Measurements from ENCODE around the gene KLHL11. TPM values are rescaled to one million over a fixed set of nuclear protein-coding genes. Genes with fewer than 3 reads are reported as not detected.

Gene KLHL11, protein sequence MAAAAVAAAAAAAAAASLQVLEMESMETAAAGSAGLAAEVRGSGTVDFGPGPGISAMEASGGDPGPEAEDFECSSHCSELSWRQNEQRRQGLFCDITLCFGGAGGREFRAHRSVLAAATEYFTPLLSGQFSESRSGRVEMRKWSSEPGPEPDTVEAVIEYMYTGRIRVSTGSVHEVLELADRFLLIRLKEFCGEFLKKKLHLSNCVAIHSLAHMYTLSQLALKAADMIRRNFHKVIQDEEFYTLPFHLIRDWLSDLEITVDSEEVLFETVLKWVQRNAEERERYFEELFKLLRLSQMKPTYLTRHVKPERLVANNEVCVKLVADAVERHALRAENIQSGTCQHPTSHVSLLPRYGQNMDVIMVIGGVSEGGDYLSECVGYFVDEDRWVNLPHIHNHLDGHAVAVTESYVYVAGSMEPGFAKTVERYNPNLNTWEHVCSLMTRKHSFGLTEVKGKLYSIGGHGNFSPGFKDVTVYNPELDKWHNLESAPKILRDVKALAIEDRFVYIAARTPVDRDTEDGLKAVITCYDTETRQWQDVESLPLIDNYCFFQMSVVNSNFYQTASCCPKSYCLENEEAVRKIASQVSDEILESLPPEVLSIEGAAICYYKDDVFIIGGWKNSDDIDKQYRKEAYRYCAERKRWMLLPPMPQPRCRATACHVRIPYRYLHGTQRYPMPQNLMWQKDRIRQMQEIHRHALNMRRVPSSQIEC
- 31.5 TPM for total RNA-seq (ENCODE audit: insufficient read depth, low replicate concordance)

DNA sequence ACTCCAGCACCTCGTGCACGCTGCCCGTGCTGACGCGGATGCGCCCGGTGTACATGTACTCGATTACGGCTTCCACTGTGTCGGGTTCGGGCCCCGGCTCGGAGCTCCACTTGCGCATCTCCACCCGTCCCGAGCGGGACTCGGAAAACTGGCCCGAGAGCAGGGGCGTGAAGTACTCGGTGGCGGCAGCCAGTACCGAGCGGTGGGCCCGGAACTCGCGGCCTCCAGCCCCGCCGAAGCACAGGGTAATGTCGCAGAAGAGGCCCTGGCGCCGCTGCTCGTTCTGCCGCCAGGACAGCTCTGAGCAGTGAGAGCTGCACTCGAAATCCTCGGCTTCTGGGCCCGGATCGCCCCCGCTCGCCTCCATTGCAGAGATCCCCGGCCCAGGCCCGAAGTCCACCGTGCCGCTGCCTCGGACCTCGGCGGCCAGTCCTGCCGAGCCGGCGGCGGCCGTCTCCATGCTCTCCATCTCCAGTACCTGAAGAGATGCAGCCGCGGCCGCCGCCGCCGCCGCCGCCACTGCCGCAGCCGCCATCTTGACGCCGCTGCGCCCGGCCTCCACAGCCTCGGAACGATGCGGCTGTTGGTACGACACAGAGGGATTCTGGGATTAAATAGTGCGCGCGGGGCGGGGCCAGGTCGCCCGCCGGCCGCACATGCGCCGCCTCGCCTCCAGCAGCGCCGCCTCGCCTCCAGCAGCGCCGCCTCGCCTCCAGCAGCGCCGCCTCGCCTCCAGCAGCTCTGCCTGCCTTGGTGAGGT is at the start of gene KLHL11:
TSS of gene KLHL11 (minus strand) at position 588 of the 760 bp plus-strand sequence. CDS start at position 535, 53 bp downstream.
- peak; percentile 93 for DNase-seq (ENCODE audit: low spot score)

DNA sequence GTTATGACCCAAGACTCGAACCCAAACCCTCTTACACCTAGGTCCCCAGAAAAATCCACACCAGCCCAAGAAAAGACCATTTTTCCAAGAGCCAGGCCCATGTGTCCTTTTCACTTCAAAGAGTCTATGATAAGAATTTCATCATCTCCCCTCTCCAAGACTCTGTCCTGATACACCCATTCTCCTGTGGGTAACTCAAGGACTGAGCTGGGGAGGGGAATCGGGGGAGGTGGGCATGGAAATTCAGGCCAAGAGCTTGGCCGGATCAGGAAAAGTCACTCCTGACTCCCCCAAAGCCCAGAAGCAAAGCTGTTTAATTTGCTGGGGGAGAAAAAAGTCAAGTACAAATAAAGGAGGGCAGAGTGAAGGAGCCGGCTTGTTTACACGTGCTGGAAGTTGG is 49.8 kb upstream of the KLHL11 start:
- DNase-seq (ENCODE audit: low spot score): no peak

DNA sequence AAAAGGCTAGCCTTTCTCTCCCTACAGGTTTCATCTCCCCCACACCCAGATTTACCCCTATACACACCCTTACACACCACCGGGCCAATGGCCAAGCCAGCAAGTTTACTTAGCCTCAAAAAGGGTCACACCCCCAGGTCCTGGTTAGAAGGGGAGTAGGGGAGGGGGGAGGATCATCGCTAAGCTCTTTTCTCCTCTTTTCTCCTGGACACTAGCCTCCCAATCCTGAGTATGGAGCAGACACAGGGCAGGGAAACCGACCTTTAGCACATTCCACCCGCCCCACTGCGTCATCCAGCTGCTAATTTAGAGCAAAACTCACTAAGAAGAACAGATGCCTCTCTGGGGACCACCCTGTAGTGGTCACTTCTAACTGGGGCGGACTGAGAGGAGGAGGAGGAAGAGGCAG is 49.1 kb upstream of the KLHL11 start:
- no peak for DNase-seq (ENCODE audit: low spot score)

GRCh38 chr17:41913798-41914197 is 48.6 kb upstream of the KLHL11 start:
- DNase-seq (ENCODE audit: low spot score): no peak

- DNase-seq (ENCODE audit: low spot score): no peak
These were observed 47.7 kb upstream of the KLHL11 start for GRCh38 chr17:41912925-41913324.

GRCh38 chr17:41910701-41911391 is 45.6 kb upstream of the KLHL11 start:
- DNase-seq (ENCODE audit: low spot score): no peak

- no peak for DNase-seq (ENCODE audit: low spot score)
These were observed 43.9 kb upstream of the KLHL11 start for GRCh38 chr17:41909088-41909487.

DNA sequence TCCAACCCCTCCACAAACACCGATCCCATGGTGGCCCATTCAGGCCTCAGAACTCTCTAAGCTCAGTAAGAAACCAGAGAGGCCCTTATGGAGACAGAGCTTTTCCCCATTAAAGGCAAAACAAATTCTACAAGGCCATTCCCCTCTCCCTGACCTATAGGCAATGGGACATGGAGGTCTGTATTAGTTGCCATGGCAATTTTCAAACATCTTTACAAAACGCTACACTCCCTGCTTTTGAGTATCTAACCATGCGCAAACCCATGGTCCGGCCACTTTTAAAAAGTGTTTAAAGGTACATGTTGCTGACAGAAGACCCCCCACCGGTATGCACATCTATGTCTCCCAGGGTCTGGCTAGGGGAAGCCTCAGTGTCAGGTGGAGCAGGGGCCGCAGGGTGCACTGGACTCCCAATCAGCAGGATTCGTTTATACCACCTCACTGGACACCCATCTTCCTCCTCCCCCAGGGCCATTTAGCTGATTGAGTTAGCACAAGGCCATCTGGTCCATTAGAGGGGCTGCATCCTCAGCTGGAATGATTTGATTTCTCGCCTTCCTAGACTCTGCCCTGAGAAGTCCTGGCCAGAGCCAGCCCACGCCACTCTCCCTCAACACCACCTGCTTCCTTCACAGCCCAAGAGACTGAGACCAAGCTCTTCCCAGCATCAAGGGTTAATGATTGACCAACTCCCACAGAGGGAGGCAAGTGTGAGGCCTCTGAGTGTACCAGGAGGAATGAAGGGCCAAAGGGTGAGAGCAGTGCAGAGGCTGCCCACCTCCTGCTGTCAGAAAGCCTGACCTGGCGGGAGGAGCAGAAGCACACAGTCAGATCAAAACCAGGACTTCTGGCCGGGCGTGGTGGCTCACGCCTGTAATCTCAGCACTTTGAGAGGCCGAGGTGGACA is 42.7 kb upstream of the KLHL11 start:
- DNase-seq (ENCODE audit: low spot score): no peak

GRCh38 chr17:41907185-41907556 is 41.9 kb upstream of the KLHL11 start:
- DNase-seq (ENCODE audit: low spot score): no peak

DNA sequence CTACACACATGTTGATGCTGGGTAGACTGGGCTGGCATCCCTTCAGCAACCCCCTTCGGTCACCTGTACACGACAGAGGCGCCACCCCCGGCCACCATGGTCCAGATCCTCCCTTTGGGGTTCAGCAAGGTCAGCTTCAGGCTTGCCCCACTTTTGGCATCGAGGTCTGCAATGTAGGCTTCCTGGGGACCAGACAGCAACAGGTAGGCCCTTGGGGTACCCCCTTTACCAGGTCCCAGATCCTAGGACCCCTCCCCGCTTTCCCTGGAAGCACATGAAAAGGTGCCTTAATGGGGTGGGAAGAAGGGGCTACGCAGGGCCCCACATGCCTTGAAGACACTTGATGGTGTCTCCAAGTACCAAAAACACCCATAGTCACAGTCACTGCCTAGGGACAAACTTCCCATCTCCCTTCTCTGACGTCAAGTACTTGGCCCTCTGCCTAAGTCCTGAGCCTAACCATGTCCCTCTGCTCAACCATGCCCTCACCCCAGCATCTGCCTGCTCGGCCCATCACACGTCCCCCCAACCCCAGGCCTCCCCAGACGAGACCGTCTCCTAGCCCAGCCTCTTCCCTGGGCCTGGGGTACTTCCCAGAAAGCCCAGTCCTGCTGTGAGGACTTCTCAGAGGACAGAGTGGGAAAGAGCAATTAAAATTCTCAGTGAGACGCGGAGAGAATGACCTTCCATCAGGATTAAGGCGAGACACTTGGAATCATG is 41.4 kb upstream of the KLHL11 start:
- DNase-seq (ENCODE audit: low spot score): no peak

GRCh38 chr17:41905172-41905571 is 39.9 kb upstream of the KLHL11 start:
- DNase-seq (ENCODE audit: low spot score): no peak

GRCh38 chr17:41904242-41904841 is 39.1 kb upstream of the KLHL11 start:
- DNase-seq (ENCODE audit: low spot score): no peak

GRCh38 chr17:41901646-41902045 is 36.4 kb upstream of the KLHL11 start:
- no peak for DNase-seq (ENCODE audit: low spot score)

- no peak for DNase-seq (ENCODE audit: low spot score)
These were observed 31.5 kb upstream of the KLHL11 start for GRCh38 chr17:41896726-41897125.

DNA sequence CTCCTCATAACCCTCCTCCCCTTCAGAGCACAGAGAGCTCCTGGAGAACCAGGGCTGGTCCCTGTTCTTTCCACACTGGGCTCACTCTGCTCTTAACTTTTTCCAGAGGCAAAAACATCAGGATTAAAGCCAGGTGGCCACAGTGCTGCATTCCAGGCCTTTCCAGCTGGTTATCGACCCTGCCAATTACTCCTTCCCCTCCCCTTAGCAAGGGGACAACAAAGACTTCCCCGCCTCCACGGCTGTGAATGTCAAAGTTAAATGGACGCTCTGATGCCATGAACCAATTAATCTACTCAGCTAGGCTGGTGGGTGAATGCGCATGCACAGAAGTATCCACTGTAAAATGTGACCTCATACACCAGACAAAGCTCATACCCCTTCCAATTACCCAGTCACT is 30.4 kb upstream of the KLHL11 start:
- DNase-seq (ENCODE audit: low spot score): peak; percentile 18

DNA sequence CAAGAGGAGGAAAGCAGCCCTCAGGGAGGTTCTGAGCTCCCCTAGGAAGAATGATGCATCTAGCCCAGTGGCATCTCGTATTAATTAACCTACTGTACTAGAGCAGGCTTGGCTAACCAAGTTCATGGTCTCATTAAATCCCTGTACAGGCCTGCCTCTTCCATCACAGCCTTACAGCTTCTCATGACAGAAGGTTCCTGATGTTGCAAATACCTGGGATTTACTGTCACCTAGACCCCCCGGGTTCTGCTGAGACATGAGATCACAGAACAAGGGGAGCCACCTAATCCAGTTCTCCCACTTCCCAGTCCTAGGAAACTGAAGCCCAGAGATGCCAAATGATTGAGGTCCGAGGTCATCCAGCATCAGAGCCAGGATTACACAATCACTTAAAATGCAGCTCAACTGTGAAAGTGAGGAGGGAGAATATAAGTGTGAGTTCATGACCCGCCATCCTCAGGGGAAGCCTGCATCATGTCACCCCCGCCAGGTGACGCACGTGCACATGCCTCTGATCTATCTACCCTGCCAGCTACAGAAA is 29.6 kb upstream of the KLHL11 start:
- peak; percentile 45 for DNase-seq (ENCODE audit: low spot score)

GRCh38 chr17:41893384-41893783 is 28.2 kb upstream of the KLHL11 start:
- DNase-seq (ENCODE audit: low spot score): no peak

GRCh38 chr17:41892021-41892376 is 26.8 kb upstream of the KLHL11 start:
- no peak for DNase-seq (ENCODE audit: low spot score)
